ENCODE data around the gene NDUFAF7. TPM values are rescaled to one million over a fixed set of nuclear protein-coding genes. Genes with fewer than 3 reads are reported as not detected.

The NDUFAF7 gene
- total RNA-seq, 1 donor: 13.0 TPM

DNA sequence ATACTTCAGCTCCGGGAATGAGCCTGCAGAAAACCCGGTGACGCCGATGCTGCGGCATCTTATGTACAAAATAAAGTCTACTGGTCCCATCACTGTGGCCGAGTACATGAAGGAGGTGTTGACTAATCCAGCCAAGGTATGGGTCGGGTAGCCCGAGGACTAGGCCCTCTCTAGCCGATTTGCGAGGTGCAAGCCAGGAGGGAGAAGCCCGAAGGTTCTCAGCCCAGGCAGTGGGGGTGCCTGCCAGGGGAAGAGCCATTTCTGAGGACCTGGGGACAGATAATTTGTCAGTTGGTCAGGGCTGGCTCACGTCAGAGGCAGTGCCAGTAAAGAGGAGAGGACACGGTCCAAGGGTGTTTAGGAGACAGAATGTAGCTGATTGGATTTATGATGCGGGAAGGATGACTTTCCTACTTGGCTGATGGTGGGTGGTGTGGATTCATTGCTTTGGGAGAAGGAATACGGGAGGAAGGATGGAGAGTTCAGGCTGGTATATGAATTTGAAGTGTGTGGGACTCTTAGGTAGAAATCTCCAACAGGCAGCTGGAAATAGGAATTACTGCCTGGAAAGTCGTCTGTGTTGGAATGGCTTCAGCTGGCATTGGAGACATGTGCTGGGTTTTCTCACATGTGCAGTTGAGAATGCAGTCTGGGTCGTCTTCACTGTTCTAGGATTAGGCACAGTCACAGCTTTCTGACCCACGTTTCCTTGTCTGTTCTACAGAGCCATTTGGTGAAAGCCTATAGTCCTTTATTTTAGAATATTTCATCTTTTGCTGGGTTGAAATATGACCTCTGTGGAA lies 874 bp downstream of the NDUFAF7 start:
- TF ChIP-seq, protein P1, sequence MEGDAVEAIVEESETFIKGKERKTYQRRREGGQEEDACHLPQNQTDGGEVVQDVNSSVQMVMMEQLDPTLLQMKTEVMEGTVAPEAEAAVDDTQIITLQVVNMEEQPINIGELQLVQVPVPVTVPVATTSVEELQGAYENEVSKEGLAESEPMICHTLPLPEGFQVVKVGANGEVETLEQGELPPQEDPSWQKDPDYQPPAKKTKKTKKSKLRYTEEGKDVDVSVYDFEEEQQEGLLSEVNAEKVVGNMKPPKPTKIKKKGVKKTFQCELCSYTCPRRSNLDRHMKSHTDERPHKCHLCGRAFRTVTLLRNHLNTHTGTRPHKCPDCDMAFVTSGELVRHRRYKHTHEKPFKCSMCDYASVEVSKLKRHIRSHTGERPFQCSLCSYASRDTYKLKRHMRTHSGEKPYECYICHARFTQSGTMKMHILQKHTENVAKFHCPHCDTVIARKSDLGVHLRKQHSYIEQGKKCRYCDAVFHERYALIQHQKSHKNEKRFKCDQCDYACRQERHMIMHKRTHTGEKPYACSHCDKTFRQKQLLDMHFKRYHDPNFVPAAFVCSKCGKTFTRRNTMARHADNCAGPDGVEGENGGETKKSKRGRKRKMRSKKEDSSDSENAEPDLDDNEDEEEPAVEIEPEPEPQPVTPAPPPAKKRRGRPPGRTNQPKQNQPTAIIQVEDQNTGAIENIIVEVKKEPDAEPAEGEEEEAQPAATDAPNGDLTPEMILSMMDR (IDR thresholded peaks at IDR 0.05; ENCODE audit: insufficient read depth, low read depth, low read length): no peak
- DNase-seq (ENCODE audit: low read depth): peak; percentile 33
- peak overlapping the region; percentile 77 for H3K4me3 ChIP-seq (ENCODE audit: low read depth, low read length)

DNA sequence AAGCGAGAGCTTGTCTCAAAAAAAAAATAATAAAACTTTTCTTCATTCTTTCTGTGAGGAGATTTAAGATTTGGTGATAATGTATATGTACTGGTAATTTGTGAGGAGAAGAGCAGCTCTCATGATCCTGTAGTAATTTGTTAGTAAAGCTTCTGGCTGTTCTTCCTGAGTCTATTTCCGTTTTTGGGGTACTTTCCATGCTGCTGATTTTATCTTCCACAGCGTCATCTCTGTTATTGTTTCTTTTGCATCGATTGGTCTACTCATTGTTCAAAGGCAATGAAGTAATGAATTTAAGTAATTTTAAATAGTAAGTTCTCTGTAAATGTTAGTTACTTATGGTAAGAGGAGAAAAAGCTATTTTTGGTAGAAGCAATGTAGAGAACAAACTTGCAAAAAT lies 12.0 kb downstream of the NDUFAF7 start:
- TF ChIP-seq, protein P1 (IDR thresholded peaks at IDR 0.05; ENCODE audit: insufficient read depth, low read depth, low read length): no peak
- no peak for DNase-seq (ENCODE audit: low read depth)

DNA sequence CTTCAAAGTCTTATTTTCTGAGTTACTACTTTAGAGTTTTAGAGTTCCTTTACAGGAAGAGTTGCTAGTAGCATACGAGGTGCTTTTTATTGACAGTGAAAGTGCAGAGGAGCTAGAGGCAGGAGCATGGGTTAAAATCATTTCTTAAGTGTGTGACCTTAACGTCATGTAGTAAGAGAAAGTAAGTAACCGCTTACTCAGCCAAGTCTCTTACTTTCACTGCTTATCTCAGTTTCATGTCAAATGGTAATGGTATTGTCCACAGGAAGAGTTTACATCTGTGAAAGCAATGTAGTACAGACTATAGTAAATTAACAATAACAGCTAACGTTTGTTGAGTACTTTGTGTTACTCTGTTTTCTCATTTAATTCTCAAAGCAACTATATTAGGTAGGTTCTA lies 12.6 kb downstream of the NDUFAF7 start:
- TF ChIP-seq, protein P1 (IDR thresholded peaks at IDR 0.05; ENCODE audit: insufficient read depth, low read depth, low read length): no peak
- DNase-seq (ENCODE audit: low read depth): no peak
- no peak overlapping the region for H3K4me3 ChIP-seq (ENCODE audit: low read depth, low read length)

More for the DNA sequence above, 12.0 kb downstream of the NDUFAF7 start:
- no peak overlapping the region for H3K4me3 ChIP-seq (ENCODE audit: low read depth, low read length)

DNA sequence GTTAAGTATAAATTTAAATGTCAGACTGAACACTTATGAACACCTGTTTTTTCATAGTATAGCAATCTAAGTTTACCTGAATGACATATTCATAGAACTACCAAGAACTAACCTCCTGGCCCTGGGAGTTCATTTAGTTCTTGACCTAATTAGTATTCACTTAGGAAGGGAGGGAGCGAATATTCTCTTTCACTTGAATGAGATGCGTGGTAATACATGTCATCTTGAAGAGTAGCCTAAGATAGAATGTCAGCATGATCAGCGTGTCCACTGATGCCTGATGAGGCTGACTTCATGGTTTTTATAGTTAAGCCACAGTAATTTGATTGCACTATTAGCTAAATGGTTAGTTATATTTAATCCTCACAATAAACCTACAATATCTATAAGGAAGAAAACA lies 13.3 kb downstream of the NDUFAF7 start:
- TF ChIP-seq, protein P1 (IDR thresholded peaks at IDR 0.05; ENCODE audit: insufficient read depth, low read depth, low read length): no peak
- no peak overlapping the region for H3K4me3 ChIP-seq (ENCODE audit: low read depth, low read length)
- no peak for DNase-seq (ENCODE audit: low read depth)

DNA sequence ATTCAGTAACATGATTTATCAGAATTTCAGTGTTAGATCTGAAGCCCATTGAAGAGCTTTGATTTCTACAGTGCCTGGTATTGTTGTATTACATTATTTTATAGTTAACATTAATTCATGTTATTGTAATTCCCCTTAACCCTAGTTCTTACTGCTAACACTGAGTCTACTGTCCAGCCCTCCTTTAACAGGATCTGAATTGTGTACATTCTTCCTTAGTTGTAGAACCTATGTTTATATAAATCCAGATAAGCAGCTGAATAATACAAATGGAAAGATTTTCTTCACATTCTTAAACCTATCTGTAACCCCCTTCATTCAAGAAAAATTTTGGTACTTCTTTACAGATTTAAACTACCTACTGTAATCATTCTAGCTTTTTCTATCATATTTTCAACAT lies 14.7 kb downstream of the NDUFAF7 start:
- no peak overlapping the region for H3K4me3 ChIP-seq (ENCODE audit: low read depth, low read length)
- peak; percentile 41 for DNase-seq (ENCODE audit: low read depth)
- TF ChIP-seq, protein P1 (IDR thresholded peaks at IDR 0.05; ENCODE audit: insufficient read depth, low read depth, low read length): no peak

DNA sequence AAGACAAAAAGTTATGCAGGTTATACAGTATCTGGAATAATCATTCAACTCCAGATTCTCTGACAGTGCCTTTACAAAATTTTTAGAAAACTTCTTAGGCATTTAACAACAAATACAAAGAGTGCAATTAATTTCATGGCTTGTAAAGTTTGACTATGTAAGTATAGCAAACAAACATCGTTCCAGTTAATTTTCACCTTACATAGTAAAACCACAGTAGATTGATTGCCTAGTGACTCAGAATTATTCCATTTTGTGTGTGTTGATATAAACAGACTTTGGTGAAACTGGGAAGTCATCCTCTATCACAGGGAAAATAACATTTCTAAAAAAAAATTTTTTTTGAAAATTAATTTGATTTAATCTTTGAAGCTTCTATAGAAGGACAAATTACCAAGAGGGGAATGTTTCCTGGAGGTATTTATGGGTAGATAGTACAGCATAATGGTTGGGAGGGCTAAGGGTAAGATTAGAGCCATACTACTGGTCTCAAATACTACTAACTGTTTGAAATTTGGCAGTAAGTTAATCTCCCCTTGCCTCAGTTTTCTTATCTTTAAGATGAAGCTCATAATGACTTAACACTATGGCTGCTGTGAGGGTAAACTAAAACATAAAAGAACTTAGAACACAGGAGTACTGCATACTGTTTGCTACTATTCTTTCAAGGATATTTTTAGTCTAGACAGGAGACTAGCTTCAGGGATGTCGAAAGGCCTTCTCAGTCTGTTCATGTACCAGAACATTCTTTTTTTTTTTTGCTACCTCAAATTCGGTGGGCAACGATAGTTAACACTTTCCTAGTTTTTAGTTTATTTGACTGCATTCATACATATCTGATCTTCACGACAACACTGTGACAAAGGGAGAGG lies 19.6 kb downstream of the NDUFAF7 start:
- DNase-seq (ENCODE audit: low read depth): peak; percentile 21
- H3K4me3 ChIP-seq (ENCODE audit: low read depth, low read length): no peak overlapping the region

More for the DNA sequence above, 19.6 kb downstream of the NDUFAF7 start:
- TF ChIP-seq, protein P1 (IDR thresholded peaks at IDR 0.05; ENCODE audit: insufficient read depth, low read depth, low read length): no peak
